Measurements from ENCODE around the gene GALNT10.

GRCh38 chr5:154380263-154380662, 189.7 kb downstream of the GALNT10 start:
- TF ChIP-seq CTCF (IDR thresholded peaks at IDR 0.05) (no peak), MXI1 (IDR thresholded peaks at IDR 0.05; ENCODE audit: low read depth, low read length) (no peak), NRF1 (IDR thresholded peaks at IDR 0.05; ENCODE audit: low read depth, low read length) (no peak), GABPA (IDR thresholded peaks at IDR 0.05; ENCODE audit: low read depth) (no peak), IRF3 (IDR thresholded peaks at IDR 0.05; ENCODE audit: low read depth, low read length) (no peak), EP300 (IDR thresholded peaks at IDR 0.05; ENCODE audit: borderline replicate concordance in 1 of 2, low read depth in 1 of 2, low read length in 1 of 2) (no peak)
